ENCODE data around the gene SPEG. TPM values are rescaled to one million over a fixed set of nuclear protein-coding genes. Genes with fewer than 3 reads are reported as not detected.

Gene SPEG
- total RNA-seq, 2 donors from 2014 or later: 23.1 to 29.8 TPM

DNA sequence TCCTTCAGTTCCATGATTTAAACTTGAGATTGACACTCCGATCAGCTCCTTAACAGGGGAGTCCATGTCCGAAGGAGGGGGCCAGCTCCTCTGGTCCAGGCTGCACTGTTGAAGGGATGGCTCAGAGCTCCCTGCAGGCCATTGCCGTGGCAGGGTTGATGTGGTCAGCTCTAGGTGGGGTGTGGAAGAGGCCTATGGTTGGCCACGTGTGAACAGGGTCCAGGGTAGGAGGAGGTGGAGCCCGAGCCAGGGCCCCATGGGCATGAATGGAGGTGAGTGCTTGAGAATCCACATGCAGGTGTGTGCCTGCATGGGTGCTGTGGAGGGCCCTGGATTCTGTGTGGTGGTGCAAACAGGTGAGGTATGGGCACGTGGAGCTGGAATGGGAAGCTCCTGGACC, 1.1 kb downstream of the SPEG start:
- 90 to 100% methylated on average over 2 to 6 of the region's 6 CpGs for WGBS, 2 experiments (ENCODE audit: insufficient coverage in 1 of 2, insufficient read length in 1 of 2)
- Mint-ChIP-seq H3K4me1 (peaks cover 5% of the 10 kb centered on the region), H3K27ac (no peak overlapping the region), H3K36me3 (ENCODE audit: low read depth) (no peaks in the 10 kb centered on the region), H3K9me3 (no peaks in the 10 kb centered on the region), H3K27me3 (ENCODE audit: insufficient read depth) (peaks cover 24% of the 10 kb centered on the region), H3K4me3 (peak overlapping the region; percentile 27)
- Histone ChIP-seq H3K27ac (ENCODE audit: low read depth, low read length) (no peak overlapping the region), H3K36me3 (ENCODE audit: control insufficient read depth, insufficient read depth, low read length) (no peaks in the 10 kb centered on the region), H3K27me3 (ENCODE audit: control insufficient read depth, insufficient read depth, low read length, poor library complexity, severe bottlenecking) (peaks cover 45% of the 10 kb centered on the region), H3K9ac (ENCODE audit: extremely low read depth, low read length, poor library complexity, severe bottlenecking) (no peak overlapping the region), H3K4me1 (ENCODE audit: control insufficient read depth, insufficient read depth, low read length) (peaks cover 4% of the 10 kb centered on the region), H3K9me3 (ENCODE audit: control insufficient read depth, low read length) (no peaks in the 10 kb centered on the region), H3K4me3 (ENCODE audit: low read length) (no peak overlapping the region)
- DNase-seq: peak; percentile 41
- TF ChIP-seq, protein P1, sequence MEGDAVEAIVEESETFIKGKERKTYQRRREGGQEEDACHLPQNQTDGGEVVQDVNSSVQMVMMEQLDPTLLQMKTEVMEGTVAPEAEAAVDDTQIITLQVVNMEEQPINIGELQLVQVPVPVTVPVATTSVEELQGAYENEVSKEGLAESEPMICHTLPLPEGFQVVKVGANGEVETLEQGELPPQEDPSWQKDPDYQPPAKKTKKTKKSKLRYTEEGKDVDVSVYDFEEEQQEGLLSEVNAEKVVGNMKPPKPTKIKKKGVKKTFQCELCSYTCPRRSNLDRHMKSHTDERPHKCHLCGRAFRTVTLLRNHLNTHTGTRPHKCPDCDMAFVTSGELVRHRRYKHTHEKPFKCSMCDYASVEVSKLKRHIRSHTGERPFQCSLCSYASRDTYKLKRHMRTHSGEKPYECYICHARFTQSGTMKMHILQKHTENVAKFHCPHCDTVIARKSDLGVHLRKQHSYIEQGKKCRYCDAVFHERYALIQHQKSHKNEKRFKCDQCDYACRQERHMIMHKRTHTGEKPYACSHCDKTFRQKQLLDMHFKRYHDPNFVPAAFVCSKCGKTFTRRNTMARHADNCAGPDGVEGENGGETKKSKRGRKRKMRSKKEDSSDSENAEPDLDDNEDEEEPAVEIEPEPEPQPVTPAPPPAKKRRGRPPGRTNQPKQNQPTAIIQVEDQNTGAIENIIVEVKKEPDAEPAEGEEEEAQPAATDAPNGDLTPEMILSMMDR (conservative IDR thresholded peaks at IDR 0.05): no peak

- H3K27ac Mint-ChIP-seq: no peak overlapping the region
- Histone ChIP-seq H3K27me3 (ENCODE audit: control insufficient read depth, insufficient read depth, low read length, poor library complexity, severe bottlenecking) (peaks cover 53% of the 10 kb centered on the region), H3K4me1 (ENCODE audit: control insufficient read depth, insufficient read depth, low read length) (peaks cover 4% of the 10 kb centered on the region), H3K9ac (ENCODE audit: extremely low read depth, low read length, poor library complexity, severe bottlenecking) (no peak overlapping the region), H3K4me3 (ENCODE audit: low read length) (no peak overlapping the region), H3K36me3 (ENCODE audit: control insufficient read depth, insufficient read depth, low read length) (no peaks in the 10 kb centered on the region), H3K9me3 (ENCODE audit: control insufficient read depth, low read length) (no peaks in the 10 kb centered on the region), H3K27ac (ENCODE audit: low read depth, low read length) (no peak overlapping the region)
- TF ChIP-seq, protein P1 (conservative IDR thresholded peaks at IDR 0.05): no peak
- WGBS, 2 experiments (ENCODE audit: insufficient coverage in 1 of 2, insufficient read length in 1 of 2): 86 to 100% methylated on average over 1 to 5 of the region's 5 CpGs
- DNase-seq: no peak
- no peak overlapping the region for H3K4me3 Mint-ChIP-seq
- no peaks in the 10 kb centered on the region for H3K9me3 Mint-ChIP-seq
- peaks cover 32% of the 10 kb centered on the region for H3K27me3 Mint-ChIP-seq (ENCODE audit: insufficient read depth)
- no peaks in the 10 kb centered on the region for H3K36me3 Mint-ChIP-seq (ENCODE audit: low read depth)
- peaks cover 9% of the 10 kb centered on the region for H3K4me1 Mint-ChIP-seq
Observed at GRCh38 chr2:219436491-219436890, 1.8 kb downstream of the SPEG start.

DNA sequence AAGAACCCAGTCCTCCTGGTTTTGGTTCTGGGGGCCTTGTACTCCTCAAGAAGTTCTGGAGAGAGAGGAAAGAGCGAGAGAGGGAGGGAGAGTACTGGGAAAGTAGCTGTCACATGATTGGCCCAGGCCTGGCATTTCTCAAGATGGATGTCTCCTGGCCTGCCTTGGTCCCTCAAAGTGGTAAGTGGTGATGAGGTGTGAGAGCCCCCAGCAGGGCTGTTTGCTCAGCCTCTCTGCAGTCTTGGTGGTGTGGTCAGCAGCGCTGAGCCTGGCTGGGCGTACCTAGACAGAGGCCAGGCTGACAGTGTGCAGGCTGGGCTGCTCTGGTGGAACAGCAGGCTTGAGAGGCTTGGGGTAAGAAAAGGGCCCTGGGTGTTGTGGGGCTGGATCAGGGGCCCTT, 2.5 kb downstream of the SPEG start:
- H3K36me3 Mint-ChIP-seq (ENCODE audit: low read depth): no peaks in the 10 kb centered on the region
- peaks cover 10% of the 10 kb centered on the region for H3K4me1 Mint-ChIP-seq
- H3K9ac ChIP-seq (ENCODE audit: extremely low read depth, low read length, poor library complexity, severe bottlenecking): no peak overlapping the region
- WGBS, 2 experiments (ENCODE audit: insufficient coverage in 1 of 2, insufficient read length in 1 of 2): 79% methylated on average over 3 of the region's 3 CpGs; no CpG with 5 or more reads in 1 of the 2 experiments
- H3K27me3 ChIP-seq (ENCODE audit: control insufficient read depth, insufficient read depth, low read length, poor library complexity, severe bottlenecking): peaks cover 54% of the 10 kb centered on the region
- peaks cover 4% of the 10 kb centered on the region for H3K4me1 ChIP-seq (ENCODE audit: control insufficient read depth, insufficient read depth, low read length)
- no peaks in the 10 kb centered on the region for H3K36me3 ChIP-seq (ENCODE audit: control insufficient read depth, insufficient read depth, low read length)
- no peak overlapping the region for H3K4me3 Mint-ChIP-seq
- no peaks in the 10 kb centered on the region for H3K9me3 Mint-ChIP-seq
- H3K27ac Mint-ChIP-seq: no peak overlapping the region
- H3K27ac ChIP-seq (ENCODE audit: low read depth, low read length): no peak overlapping the region
- peak; percentile 76 for DNase-seq
- H3K9me3 ChIP-seq (ENCODE audit: control insufficient read depth, low read length): no peaks in the 10 kb centered on the region
- TF ChIP-seq, protein P1 (conservative IDR thresholded peaks at IDR 0.05): no peak
- H3K4me3 ChIP-seq (ENCODE audit: low read length): no peak overlapping the region
- H3K27me3 Mint-ChIP-seq (ENCODE audit: insufficient read depth): peaks cover 33% of the 10 kb centered on the region
